ENCODE measurements around the gene NKIRAS2.
A peak's percentile ranks its signal among the peaks of the same experiment; 100 is the strongest.

Gene NKIRAS2

GRCh38 chr17:42067371-42068091 lies 47.6 kb downstream of the NKIRAS2 start:
- H3K36me3 ChIP-seq (ENCODE audit: control insufficient read depth, insufficient read depth, low read length), result no peaks in the 10 kb centered on the region
- no peaks in the 10 kb centered on the region for H3K9me3 ChIP-seq (ENCODE audit: control insufficient read depth, low read length)
- peaks cover 8% of the 10 kb centered on the region for H3K4me1 ChIP-seq (ENCODE audit: control insufficient read depth, insufficient read depth, low read length, poor library complexity, severe bottlenecking)
- H3K27me3 ChIP-seq (replicated peaks; ENCODE audit: control insufficient read depth, insufficient read depth, low read length, poor library complexity, severe bottlenecking), result peaks cover 14% of the 10 kb centered on the region
- H3K4me3 ChIP-seq (ENCODE audit: insufficient read depth, low read depth, low read length, poor library complexity, severe bottlenecking), result no peak overlapping the region
- DNase-seq, result peak; percentile 39 to 62 (median 43)
- no peak overlapping the region for H3K27ac ChIP-seq (ENCODE audit: insufficient read depth, low read length, poor library complexity, severe bottlenecking)

DNA sequence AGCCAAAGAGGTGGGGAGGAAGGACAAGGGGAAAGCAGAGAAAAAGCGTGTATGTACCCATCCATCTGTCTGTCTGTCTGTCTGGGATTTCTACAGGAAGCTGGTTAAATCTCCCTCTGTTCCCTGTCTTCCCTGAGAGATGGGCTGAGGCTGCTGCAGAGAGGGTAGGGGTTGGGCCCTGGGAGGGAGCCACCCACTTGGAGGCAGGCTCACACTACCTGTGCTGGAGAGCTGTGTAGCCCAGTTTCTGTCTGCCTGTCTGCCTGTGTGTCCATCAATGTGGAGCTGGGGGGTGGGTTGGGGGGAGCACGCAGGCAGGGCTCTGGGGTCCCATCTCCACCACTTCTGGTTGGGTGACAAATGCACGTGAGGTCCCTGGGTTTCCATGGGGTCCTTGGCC lies 49.1 kb downstream of the NKIRAS2 start:
- H3K9me3 ChIP-seq (ENCODE audit: control insufficient read depth, low read length), result no peaks in the 10 kb centered on the region
- H3K36me3 ChIP-seq (ENCODE audit: control insufficient read depth, insufficient read depth, low read length), result no peaks in the 10 kb centered on the region
- H3K4me3 ChIP-seq (ENCODE audit: insufficient read depth, low read depth, low read length, poor library complexity, severe bottlenecking), result no peak overlapping the region
- no peak for DNase-seq
- peaks cover 18% of the 10 kb centered on the region for H3K27me3 ChIP-seq (replicated peaks; ENCODE audit: control insufficient read depth, insufficient read depth, low read length, poor library complexity, severe bottlenecking)
- H3K27ac ChIP-seq (ENCODE audit: insufficient read depth, low read length, poor library complexity, severe bottlenecking), result no peak overlapping the region
- peaks cover 11% of the 10 kb centered on the region for H3K4me1 ChIP-seq (ENCODE audit: control insufficient read depth, insufficient read depth, low read length, poor library complexity, severe bottlenecking)

- no peak for DNase-seq
- H3K36me3 ChIP-seq (ENCODE audit: control insufficient read depth, insufficient read depth, low read length), result no peaks in the 10 kb centered on the region
- no peak overlapping the region for H3K27ac ChIP-seq (ENCODE audit: insufficient read depth, low read length, poor library complexity, severe bottlenecking)
- no peak overlapping the region for H3K4me3 ChIP-seq (ENCODE audit: insufficient read depth, low read depth, low read length, poor library complexity, severe bottlenecking)
- H3K4me1 ChIP-seq (ENCODE audit: control insufficient read depth, insufficient read depth, low read length, poor library complexity, severe bottlenecking), result peaks cover 11% of the 10 kb centered on the region
- no peaks in the 10 kb centered on the region for H3K9me3 ChIP-seq (ENCODE audit: control insufficient read depth, low read length)
- H3K27me3 ChIP-seq (replicated peaks; ENCODE audit: control insufficient read depth, insufficient read depth, low read length, poor library complexity, severe bottlenecking), result peaks cover 18% of the 10 kb centered on the region
These were observed 51.9 kb downstream of the NKIRAS2 start for GRCh38 chr17:42071810-42072209.

DNA sequence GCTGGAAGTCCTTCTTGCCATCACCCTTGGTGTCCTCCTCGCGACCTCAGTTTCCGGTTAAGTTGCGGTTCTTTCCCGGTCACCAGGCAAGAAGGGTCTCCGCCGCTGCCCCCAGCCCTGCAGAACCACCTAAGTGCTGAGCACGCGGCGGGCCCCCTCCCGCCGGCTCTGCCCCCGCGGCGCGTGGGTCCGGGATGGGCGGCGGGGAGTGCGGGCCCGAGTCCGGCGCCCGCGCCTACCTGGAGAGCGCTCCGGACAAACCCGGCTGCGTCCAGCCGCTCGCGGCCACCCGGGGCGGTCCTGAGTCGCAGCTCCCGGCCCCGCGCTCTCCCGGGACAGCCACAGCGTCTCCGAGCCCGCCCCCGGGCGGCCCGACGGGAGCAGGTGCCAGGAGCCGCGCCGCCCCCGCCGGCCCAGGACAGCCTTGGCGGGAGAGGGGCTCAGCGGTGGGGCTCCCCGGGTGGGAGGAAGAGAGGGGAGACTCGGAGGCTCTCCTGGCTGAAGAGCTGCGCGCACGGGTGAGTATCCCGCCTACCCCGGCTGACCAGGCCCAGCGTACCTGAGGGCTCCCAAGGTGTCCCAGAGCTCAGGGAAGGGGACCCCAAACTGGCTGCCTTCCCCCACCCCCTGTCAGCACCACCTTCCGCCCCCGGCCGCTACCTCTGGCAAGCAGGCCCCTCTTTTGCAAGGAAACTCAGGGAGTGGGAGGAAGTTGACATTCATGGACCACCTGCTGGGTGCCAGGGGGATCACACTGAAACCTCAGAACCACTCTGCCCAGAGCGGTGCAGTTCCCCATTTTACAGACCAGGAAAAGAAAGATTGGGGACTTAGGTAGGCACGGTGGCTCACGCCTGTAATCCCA lies 52.7 kb downstream of the NKIRAS2 start:
- H3K4me1 ChIP-seq (ENCODE audit: control insufficient read depth, insufficient read depth, low read length, poor library complexity, severe bottlenecking), result peaks cover 11% of the 10 kb centered on the region
- DNase-seq, result no peak
- peak overlapping the region; percentile 12 for H3K4me3 ChIP-seq (ENCODE audit: insufficient read depth, low read depth, low read length, poor library complexity, severe bottlenecking)
- H3K9me3 ChIP-seq (ENCODE audit: control insufficient read depth, low read length), result no peaks in the 10 kb centered on the region
- peaks cover 18% of the 10 kb centered on the region for H3K27me3 ChIP-seq (replicated peaks; ENCODE audit: control insufficient read depth, insufficient read depth, low read length, poor library complexity, severe bottlenecking)
- H3K36me3 ChIP-seq (ENCODE audit: control insufficient read depth, insufficient read depth, low read length), result no peaks in the 10 kb centered on the region
- no peak overlapping the region for H3K27ac ChIP-seq (ENCODE audit: insufficient read depth, low read length, poor library complexity, severe bottlenecking)

All from effector memory CD4-positive, alpha-beta T cell (primary cell).